C4-2B (cell line): ENCODE data around the gene TBX4.
A peak's percentile ranks its signal among the peaks of the same experiment; 100 is the strongest.
"Not testable (repeated sequence)": the region's sequence is repeated elsewhere in the genome, so short reads cannot be mapped to it uniquely, and the experiment has no call there.

Experiments used
- H3K27ac ChIP-seq: fragments of 450-650 bp; 2 replicates; pipeline ENCODE4 v1.5.1; 2017
- ZFX ChIP-seq: fragments of 450-650 bp; IDR thresholded peaks from 2 replicates; pipeline ENCODE4 v1.6.1; 2017
- TF ChIP-seq, protein P1 (sequence below): fragments of 450-650 bp; conservative IDR thresholded peaks from 2 replicates; pipeline ENCODE4 v1.5.1; 2017; ENCODE audit warnings: mild to moderate bottlenecking

TBX4 gene

DNA sequence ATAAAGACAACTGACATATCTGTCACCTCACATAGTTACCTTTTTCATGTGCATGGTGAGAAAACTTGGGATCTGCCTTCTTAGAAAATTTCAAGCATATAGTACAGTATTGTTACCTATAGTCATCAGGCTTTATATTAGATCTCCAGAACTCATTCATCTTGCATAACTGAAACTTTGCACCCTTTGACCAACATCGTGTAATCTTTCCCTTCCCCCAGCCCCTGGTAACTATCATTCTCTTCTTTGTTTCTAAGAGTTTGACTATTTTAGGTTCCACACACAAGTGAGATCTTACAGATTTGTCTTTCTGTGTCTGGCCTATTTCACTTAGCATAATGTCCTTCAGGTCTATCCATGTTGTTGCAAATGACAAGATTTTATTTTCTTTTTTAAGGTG lies 22.9 kb upstream of the TBX4 start:
- no peak overlapping the region for H3K27ac ChIP-seq
- TF ChIP-seq ZFX: no peak
- TF ChIP-seq, protein P1, sequence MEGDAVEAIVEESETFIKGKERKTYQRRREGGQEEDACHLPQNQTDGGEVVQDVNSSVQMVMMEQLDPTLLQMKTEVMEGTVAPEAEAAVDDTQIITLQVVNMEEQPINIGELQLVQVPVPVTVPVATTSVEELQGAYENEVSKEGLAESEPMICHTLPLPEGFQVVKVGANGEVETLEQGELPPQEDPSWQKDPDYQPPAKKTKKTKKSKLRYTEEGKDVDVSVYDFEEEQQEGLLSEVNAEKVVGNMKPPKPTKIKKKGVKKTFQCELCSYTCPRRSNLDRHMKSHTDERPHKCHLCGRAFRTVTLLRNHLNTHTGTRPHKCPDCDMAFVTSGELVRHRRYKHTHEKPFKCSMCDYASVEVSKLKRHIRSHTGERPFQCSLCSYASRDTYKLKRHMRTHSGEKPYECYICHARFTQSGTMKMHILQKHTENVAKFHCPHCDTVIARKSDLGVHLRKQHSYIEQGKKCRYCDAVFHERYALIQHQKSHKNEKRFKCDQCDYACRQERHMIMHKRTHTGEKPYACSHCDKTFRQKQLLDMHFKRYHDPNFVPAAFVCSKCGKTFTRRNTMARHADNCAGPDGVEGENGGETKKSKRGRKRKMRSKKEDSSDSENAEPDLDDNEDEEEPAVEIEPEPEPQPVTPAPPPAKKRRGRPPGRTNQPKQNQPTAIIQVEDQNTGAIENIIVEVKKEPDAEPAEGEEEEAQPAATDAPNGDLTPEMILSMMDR: no peak

DNA sequence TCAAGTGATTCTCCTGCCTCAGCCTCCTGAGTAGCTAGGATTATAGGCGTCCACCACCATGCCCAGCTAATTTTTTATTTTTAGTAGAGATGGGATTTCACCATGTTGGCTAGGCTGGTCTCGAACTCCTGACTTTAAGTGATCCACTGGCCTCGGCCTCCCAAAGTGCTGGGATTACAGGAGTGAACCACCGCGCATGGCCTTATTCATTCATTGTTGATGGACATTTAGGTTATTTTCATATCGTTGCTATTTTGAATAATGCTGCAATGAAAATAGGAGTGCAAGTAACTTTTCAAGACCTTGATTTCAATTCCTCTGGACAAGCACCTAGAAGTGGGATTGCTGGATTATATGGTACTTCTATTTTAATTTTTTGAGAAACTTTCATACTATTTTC lies 22.4 kb upstream of the TBX4 start:
- H3K27ac ChIP-seq: not testable (repeated sequence)

DNA sequence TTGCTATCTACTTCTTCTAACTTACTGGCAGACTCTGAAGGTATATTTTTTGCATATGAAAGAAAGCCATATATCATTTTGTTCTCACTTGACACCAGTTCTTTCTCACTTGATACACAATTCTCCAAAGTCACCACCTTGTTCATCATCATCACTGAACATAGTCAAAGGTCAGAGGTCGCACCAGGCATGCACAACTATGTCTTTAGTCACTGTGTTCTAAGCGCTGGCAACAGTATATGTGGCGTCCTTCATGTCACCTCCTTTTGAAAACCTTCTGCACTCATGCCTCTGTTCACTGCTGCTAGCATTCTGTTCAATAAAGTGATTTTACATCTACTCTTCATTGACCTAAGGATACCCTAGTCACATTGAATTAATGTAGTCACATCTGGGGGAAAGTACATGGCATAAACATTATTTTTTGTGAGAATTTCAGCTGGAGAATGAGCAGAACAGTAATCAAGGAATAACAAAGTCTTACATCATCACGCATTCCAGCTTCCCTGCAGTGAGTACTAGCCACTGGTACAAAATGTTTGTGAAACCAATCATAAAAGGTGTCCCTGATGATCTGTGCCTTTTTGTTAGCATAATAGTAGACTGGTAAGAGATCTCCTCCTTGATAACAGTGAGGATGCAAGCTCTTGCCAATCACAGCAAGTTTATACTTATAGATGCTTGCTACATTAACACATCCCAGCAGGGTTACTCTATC lies 20.5 kb upstream of the TBX4 start:
- peak overlapping the region; percentile 54 for H3K27ac ChIP-seq
- TF ChIP-seq ZFX: no peak
- TF ChIP-seq, protein P1: no peak

DNA sequence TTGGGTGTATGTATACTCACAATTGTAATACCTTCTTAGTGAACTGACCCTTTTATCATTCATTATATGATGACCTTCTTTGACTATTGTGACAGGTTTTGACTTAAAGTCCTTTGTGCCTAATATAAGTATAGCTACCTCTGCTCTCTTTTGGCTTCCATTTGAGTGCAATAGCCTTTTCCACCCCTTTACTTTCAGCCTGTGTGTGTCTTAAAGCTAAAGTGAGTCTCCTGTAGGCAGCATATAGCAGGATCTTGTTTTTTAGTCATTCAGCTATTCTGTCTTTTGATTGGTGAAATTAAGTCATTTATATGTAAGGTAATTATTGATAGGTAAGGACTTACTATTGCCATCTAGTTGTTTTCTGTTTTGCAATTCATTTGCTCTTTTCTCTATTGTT lies 15.9 kb upstream of the TBX4 start:
- TF ChIP-seq, protein P1: no peak
- no peak for TF ChIP-seq ZFX
- H3K27ac ChIP-seq: no peak overlapping the region

DNA sequence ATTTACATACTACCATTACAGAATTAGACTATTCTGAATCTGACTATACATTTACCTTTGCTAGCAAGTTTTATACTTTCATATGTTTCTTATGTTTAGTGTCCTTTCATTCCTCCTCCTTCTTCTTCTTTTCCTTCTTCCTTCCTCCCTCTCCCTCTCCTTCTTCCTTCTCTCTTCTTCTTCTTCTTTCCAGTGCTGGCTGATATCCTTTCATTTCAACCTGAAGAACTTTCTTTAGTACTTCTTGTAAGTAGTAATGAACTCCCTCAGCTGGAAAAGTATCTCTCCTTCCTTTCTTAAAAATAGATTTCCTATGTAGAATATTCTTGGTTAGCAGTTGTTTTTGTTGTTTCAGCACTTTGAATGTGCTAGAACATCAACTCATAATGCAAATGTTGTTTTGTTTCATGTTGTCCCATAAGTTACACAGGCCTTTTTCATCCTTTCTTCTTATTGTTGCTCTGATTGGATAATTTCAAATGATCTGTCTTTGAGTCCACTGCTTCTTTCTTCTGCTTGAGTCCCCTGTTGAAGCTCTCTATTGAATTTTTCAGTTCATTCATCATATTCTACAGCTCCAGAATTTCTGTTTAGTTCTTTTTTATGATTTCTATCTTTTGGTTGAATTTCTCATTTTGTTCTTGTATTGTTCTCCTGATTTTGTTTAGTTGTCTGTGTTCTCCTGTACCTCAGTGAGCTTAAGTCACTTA lies 15.1 kb upstream of the TBX4 start:
- H3K27ac ChIP-seq: no peak overlapping the region
- no peak for TF ChIP-seq ZFX
- TF ChIP-seq, protein P1: no peak

DNA sequence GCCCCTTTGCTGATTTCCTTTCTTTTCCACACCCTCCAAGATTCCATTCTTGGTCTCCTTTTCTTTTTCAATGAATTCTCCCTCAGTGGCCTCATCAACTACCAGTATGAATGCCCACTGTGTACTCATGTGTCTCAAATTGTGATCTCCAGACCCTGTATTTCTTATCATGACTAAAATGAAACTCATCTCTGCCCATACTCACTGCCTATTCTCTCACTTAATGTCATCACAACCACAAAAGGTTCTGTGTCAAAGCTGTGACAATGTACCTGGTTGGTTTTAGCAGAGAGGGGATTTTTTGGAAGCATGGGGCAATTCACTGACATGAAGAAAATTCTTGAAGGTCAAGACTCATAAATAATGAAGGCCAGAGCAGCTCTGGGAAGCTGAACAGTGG lies 11.5 kb upstream of the TBX4 start:
- TF ChIP-seq, protein P1: no peak
- TF ChIP-seq ZFX: no peak
- no peak overlapping the region for H3K27ac ChIP-seq

DNA sequence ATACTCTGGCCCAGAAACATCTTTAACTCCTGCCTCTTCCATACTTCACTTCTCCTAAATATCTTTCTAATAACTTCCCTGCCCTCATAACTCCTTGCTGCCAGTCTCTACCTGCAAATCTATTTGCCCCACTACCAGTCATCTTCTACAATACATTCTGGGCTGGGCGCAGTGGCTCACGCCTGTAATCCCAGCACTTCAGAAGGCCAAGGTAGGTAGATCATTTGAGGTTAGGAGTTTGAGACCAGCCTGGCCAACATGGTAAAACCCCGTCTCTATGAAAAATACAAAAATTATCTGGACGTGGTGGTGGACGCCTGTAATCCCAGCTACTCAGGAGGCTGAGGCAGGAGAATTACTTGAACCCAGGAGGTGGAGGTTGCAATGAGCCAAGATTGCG lies 10.7 kb upstream of the TBX4 start:
- H3K27ac ChIP-seq: not testable (repeated sequence)

DNA sequence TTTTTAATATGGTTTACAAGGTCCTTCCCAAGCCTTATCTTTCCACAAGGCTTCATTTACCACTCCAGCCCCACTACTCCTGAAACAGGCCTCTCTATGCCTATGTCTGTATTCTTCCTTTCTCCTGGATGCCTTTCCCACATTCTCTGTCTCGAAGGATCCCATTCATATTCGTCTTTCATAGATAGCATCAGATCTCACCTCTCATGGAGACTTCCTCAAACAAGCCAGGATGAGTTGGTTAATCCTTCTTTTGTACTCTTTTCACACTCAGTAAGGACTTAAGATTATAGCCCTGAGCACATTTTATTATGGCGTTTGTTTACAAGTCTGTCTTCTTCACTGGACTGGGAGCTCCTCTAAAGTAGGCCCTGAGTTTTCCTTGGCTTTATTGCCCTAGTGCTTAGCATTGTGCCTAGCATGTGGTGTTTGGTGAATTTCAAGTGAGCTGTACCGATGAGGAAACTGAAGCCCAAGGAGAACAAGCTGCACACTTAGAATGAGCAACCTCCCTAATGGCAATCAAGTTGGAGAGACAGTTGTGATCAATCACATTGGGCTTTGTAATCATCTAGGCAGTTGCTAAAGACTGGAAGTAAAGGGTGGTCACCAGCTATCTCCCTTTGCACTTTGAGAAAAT lies 10.0 kb upstream of the TBX4 start:
- TF ChIP-seq, protein P1: no peak
- TF ChIP-seq ZFX: no peak
- no peak overlapping the region for H3K27ac ChIP-seq
